GM12872 (cell line): ENCODE measurements around the gene CCBE1.

ENCODE experiments used
- TF ChIP-seq, protein P1 (sequence below): IDR thresholded peaks from 3 replicates; pipeline ENCODE4 v1.5.1; 2011; ENCODE audit warnings: low read depth, mild to moderate bottlenecking, low read length, moderate library complexity; ENCODE audit not compliant: insufficient read depth

CCBE1 gene

DNA sequence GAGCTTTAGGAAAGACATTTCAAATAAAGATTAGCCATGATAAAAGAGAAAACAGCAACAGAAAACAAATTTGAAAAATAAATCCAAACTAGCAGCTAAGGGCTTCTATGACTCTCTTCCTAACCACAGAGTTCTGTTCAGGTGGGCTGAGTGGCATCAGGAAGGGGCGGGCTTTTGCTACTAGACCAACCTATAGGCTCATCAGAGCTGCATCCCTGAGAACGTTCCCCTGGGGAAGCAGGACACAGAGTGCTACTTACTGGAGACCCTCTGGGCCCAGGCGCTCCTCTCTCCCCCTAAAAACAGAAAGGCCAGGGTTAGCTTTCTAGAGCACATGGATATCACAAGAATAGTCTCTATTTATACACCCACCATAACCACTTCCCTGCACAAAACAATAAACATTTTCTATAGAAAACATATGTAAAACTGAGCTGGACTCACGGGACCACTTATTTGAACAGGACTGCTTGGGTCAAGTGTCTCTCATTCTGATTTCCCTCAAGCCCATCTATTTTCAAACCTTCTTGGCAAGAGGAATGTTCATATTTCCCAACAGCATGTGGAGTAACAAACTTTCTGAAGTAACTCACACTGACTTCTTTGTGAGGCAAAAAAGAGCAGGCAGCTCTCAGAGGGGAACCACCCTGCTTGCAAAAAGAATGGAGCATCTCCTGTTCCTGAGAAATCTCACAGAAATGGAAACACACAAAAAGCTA is 259.2 kb downstream of the CCBE1 start:
- TF ChIP-seq, protein P1, sequence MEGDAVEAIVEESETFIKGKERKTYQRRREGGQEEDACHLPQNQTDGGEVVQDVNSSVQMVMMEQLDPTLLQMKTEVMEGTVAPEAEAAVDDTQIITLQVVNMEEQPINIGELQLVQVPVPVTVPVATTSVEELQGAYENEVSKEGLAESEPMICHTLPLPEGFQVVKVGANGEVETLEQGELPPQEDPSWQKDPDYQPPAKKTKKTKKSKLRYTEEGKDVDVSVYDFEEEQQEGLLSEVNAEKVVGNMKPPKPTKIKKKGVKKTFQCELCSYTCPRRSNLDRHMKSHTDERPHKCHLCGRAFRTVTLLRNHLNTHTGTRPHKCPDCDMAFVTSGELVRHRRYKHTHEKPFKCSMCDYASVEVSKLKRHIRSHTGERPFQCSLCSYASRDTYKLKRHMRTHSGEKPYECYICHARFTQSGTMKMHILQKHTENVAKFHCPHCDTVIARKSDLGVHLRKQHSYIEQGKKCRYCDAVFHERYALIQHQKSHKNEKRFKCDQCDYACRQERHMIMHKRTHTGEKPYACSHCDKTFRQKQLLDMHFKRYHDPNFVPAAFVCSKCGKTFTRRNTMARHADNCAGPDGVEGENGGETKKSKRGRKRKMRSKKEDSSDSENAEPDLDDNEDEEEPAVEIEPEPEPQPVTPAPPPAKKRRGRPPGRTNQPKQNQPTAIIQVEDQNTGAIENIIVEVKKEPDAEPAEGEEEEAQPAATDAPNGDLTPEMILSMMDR, result no peak

DNA sequence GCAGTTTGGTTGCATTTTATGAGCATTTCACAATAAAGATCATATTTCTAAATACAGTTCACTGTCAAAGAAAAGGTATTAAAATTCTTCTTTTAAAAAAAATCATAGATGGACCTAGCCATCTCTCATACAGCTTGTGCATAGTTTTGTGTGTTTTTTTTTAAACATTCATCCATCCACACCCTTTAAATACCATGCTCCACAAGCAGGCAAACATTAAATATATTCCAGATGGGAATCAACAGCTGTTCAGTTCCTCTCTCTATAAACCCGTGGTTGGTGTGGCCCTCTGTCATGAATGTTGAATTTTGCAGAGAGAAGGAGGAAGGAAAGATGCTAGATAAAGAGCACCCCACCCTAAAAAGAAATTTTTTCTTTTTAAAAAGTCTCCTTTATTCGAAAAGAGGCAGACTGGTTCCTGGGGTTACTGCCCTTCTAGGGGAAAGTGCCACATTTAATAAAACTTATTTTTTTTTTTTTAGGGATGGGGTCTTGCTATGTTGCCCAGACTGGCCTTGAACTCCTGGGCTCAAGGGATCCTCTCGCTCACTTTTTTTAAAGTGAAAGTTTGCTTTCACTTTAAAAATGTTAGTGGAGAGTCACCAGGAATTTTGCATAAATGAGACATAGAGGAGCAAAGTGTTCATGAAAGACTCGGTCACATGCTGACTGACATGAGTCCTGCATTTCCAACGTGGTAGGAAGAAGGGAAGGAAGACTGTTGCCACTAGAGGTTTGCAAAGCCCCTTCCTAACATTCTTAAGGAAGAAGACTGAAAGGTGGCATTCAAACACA is 264.2 kb downstream of the CCBE1 start:
- TF ChIP-seq, protein P1, result no peak

DNA sequence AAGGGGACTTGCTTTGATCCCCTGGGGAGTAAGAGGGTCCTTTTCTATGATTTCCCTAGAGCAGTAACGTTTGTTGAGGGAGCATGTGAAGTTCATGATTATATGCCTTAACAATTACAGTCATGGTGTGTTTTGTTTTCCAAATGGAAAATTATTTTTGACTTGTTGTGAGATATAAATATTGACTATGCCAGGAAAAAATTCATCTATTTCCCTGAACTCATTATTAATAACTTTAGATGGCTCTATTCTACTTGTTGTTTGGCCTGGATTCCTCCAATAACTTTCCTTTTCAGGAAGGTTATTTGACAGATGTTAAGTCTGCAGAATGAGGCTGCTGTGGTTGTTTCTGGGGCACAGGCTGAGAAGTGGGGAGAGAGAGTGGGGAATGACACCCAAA is 266.1 kb downstream of the CCBE1 start:
- TF ChIP-seq, protein P1, result no peak

DNA sequence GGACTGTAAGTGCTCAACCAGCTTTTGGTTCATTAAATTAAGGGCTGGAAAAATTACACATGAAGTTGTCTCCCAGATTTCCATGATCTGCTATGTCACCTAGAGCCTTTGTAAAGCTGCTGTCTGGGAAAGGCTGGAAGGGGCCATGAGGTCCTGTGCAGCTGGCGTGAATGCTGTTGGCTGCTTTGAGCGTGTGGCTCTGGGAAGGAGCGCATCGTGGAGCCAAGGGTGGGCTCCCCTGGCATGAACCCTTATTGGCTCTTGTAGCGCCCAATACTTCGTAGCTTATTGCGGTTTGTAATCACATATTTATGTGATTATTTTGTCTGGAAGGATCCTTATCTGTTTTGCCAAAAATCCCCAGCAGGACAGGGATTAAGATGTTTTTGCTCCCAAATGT is 267.6 kb downstream of the CCBE1 start:
- TF ChIP-seq, protein P1, result no peak

DNA sequence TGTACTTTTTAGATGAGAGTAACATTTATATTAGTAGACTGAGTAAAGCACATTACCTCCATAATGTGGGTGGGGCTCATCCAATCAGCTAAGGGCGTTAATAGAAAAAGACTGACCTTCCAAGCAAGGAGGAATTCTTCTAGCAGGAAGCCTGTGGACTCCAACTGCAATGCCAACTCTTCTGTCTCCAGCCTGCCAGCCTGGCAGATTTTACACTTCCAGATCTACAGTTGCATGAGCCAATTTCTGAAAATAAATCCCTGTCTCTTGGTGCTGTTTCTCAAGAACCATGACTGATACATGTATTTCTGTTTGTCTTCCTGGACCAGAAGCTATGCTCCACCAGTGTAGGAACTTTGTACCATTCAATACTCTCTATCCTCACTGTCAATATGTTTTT is 269.2 kb downstream of the CCBE1 start:
- TF ChIP-seq, protein P1, result no peak

DNA sequence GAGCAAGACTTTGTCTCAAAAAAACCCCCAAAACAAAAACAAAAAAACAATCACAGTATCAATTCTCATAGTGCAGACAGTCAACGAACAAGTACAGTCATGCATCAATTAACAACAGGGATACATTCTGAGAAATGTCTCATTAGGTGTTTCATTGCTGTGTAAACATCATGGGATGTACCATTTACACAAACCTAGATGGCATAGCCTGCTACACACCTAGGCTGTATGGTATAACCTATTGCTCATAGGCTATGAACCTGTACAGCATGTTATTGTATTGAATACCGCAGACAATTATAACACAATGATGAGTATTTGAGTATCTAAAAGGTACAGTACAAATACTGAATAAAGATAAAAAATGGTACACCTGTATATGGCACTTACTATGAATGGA is 270.4 kb downstream of the CCBE1 start:
- TF ChIP-seq, protein P1, result no peak

DNA sequence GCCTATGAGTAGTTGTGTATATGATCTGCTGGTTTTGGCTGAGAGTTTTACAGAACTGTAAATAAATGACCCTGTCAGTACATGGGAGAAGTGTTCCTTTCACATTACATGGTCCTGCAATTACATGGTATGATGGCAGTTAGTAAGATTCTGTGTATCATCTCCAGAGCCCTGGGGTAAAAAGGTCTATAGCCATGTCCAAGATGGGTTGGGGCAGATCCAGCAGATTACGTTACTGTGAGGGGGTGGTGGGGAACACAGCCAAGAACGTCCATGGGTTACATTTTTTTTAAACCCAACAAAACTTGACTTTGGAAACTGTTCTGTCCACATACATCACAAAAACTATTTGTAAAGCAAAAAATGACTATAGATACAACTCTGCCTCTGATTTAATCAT is 274.0 kb downstream of the CCBE1 start:
- TF ChIP-seq, protein P1, result no peak
